Suppressor macrophage (primary cell): ENCODE measurements around the gene VPS11.

Experiments used
- DNase-seq, 4 experiments: peaks; one replicate each; pipeline ENCODE4 v3.0.0-alpha.2; 2020 to 2022

VPS11 gene

DNA sequence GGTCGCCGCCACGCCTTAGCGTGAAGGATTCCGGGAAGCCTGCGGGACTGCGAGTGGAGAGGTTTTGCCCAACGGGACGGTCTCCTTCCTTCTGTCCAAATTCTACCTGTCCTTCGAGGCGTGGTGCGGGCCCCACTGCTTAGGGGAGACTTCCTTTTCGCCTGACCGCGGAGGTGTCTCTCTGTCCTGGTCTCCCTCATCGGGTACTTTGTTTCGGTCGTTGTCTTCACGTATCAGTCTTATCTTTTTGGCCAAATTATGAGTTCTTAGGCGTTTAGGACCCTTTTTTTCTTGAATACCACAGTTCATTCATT, 54.1 kb downstream of the VPS11 start:
- peak in 1 of 4 experiments; percentile 33 for DNase-seq

DNA sequence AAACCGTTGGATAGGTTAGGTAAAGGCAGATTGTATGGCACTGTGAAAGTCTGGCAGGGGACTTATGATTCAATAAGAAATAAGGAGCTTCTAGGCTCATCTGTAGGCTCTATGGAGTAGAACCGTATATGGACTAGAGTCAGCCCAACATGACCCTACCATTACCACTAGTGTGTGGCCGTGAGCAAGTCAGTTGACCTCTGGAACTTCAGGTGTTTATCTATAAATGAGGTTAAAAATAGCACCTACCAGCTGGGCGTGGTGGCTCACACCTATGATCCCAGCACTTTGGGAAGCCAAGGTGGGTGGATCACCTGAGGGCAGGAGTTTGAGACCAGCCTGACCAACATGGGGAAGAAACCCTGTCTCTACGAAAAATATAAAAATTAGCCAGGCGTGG, 58.2 kb downstream of the VPS11 start:
- DNase-seq: no peak

DNA sequence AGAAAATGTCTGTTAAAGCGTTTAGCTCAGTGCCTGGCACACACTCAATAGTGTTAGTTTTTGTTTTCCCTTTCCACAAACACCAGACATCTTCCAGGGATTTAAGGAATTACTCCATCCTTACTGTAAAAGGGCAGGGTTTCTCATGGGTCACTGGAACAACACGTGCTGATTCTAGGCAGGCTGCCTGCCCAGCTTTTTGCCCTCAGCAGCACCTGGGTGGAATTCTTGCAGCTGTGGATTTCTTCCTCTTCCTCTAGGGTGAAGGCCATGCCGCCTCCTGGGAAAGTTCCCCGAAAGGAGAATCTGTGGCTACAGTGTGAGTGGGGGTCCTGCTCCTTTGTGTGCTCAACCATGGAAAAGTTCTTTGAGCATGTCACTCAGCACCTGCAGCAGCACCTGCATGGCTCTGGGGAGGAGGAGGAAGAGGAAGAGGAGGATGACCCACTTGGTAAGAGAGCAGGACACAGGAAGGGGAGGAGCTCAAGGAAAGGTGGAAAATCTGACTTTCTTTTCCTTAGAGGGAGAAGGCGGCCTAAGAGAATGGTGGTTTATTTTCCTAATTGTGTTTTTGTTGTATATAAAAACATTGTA, 59.2 kb downstream of the VPS11 start:
- no peak for DNase-seq

DNA sequence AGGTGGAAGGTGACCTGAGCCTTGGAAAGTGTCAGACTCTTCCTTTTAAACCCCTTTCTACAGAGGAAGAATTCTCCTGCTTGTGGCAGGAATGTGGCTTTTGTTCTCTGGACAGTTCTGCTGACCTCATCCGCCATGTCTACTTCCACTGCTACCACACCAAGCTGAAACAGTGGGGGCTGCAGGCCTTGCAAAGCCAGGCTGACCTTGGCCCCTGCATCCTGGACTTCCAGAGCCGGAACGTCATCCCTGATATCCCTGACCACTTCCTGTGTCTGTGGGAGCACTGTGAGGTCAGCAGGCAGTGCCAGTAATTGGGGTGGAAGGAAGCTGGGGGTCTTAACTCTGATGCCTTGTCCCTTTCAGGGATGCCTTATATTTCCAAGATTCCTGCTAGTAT, 63.0 kb downstream of the VPS11 start:
- no peak for DNase-seq
